ENCODE measurements around the gene SOBP. TPM values are rescaled to one million over a fixed set of nuclear protein-coding genes. Genes with fewer than 3 reads are reported as not detected.

SOBP gene
- total RNA-seq, 1 experiment from 2014 or later = 0.22 TPM

GRCh38 chr6:107587451-107587850, 97.5 kb downstream of the SOBP start:
- H3K4me2 ChIP-seq = no peak overlapping the region
- DNase-seq = no peak
- POLR2A ChIA-PET (ENCODE audit: unreplicated experiment) = interaction anchor here (0.6 kb wide), 1 partner anchor 124 kb away, joined by 9 read pairs; no protein-coding TSS in a partner anchor
- CTCF ChIA-PET = no interaction called here
- H3K79me2 ChIP-seq (ENCODE audit: low read depth) = no peaks in the 10 kb centered on the region
- intact Hi-C loops (cut with micrococcal nuclease; ENCODE audit: unreplicated experiment) = no loop called here
- 0 out of 2 replicates have a peak, but pooled peaks cover 4% of the 10 kb centered on the region for H3K9me2 ChIP-seq (ENCODE audit: insufficient read depth)
- TF ChIP-seq EZH2 (IDR thresholded peaks at IDR 0.05; ENCODE audit: low read depth) = no peak
- TF ChIP-seq, protein P1, sequence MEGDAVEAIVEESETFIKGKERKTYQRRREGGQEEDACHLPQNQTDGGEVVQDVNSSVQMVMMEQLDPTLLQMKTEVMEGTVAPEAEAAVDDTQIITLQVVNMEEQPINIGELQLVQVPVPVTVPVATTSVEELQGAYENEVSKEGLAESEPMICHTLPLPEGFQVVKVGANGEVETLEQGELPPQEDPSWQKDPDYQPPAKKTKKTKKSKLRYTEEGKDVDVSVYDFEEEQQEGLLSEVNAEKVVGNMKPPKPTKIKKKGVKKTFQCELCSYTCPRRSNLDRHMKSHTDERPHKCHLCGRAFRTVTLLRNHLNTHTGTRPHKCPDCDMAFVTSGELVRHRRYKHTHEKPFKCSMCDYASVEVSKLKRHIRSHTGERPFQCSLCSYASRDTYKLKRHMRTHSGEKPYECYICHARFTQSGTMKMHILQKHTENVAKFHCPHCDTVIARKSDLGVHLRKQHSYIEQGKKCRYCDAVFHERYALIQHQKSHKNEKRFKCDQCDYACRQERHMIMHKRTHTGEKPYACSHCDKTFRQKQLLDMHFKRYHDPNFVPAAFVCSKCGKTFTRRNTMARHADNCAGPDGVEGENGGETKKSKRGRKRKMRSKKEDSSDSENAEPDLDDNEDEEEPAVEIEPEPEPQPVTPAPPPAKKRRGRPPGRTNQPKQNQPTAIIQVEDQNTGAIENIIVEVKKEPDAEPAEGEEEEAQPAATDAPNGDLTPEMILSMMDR (conservative IDR thresholded peaks at IDR 0.05) = no peak
- no peaks in the 10 kb centered on the region for H4K20me1 ChIP-seq (ENCODE audit: insufficient read depth)
- H3K36me3 ChIP-seq (ENCODE audit: low read depth) = no peaks in the 10 kb centered on the region
- no peak overlapping the region for H2AFZ ChIP-seq
- no peak overlapping the region for H3K4me3 ChIP-seq
- H3K4me1 ChIP-seq (replicated peaks; ENCODE audit: insufficient read depth) = no peaks in the 10 kb centered on the region
- no peaks in the 10 kb centered on the region for H3K9me3 ChIP-seq (ENCODE audit: insufficient read depth, low read depth)
- no peaks in the 10 kb centered on the region for H3K27me3 ChIP-seq (ENCODE audit: insufficient read depth, low read depth)
- H3F3A ChIP-seq (ENCODE audit: insufficient read depth, low read depth) = no peaks in the 10 kb centered on the region
- H3K27ac ChIP-seq = no peak overlapping the region
- BruUV-seq (replicated peaks) = no TSS peak

DNA sequence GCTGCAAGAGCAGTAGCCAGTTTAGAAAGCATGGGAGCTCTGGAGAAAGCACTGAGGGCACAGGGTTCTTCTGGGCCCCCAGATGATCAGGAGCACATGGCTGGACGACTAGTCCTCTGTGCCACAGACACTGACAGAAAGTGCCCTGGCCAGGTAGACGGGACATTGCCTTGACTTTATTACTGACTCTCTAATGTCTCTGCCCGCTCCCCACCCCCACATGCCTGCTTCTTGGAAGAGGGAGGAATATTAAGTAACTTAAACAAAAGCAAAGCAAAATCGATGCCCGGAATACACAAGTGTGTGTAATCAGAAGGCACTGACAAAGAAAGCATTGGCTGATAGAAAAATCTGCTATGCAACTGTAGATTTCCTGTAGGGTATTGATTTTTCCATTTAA, 99.3 kb downstream of the SOBP start:
- Histone ChIP-seq H3K27me3 (ENCODE audit: insufficient read depth, low read depth) (no peaks in the 10 kb centered on the region), H3K79me2 (ENCODE audit: low read depth) (no peaks in the 10 kb centered on the region), H3K4me3 (no peak overlapping the region), H3K9me3 (ENCODE audit: insufficient read depth, low read depth) (no peaks in the 10 kb centered on the region), H3K4me2 (no peak overlapping the region), H3F3A (ENCODE audit: insufficient read depth, low read depth) (no peaks in the 10 kb centered on the region), H4K20me1 (ENCODE audit: insufficient read depth) (no peaks in the 10 kb centered on the region), H3K27ac (no peak overlapping the region), H3K4me1 (replicated peaks; ENCODE audit: insufficient read depth) (no peaks in the 10 kb centered on the region), H3K36me3 (ENCODE audit: low read depth) (no peaks in the 10 kb centered on the region), H3K9me2 (ENCODE audit: insufficient read depth) (no peaks in the 10 kb centered on the region), H2AFZ (no peak overlapping the region)
- BruUV-seq (replicated peaks) = no TSS peak
- POLR2A ChIA-PET (ENCODE audit: unreplicated experiment) = no interaction called here
- DNase-seq = no peak
- CTCF ChIA-PET = no interaction called here
- intact Hi-C loops (cut with micrococcal nuclease; ENCODE audit: unreplicated experiment) = no loop called here
- TF ChIP-seq EZH2 (IDR thresholded peaks at IDR 0.05; ENCODE audit: low read depth) = no peak
- TF ChIP-seq, protein P1 (conservative IDR thresholded peaks at IDR 0.05) = no peak

DNA sequence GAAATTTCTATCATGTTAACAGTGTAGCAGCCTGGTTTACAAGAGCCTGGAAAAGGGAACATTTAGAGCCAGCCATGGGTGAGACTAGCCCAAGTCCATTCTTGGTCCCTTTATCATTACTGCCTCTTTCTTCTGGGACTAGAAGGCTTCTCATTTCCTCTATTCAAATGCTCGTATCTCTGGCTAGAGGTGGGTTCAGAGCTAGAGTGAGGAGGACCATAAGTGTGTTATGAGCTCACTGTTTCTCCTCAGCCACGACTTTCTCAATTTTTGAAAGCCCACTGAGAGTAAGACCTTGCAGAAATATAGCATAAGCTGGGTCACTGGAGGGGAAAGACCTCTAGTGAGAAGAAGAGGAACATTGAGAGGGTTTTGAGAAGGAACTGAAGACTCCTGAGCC, 100.0 kb downstream of the SOBP start:
- no peak for TF ChIP-seq EZH2 (IDR thresholded peaks at IDR 0.05; ENCODE audit: low read depth)
- TF ChIP-seq, protein P1 (conservative IDR thresholded peaks at IDR 0.05) = no peak
- no peaks in the 10 kb centered on the region for H3K27me3 ChIP-seq (ENCODE audit: insufficient read depth, low read depth)
- H3K4me2 ChIP-seq = no peak overlapping the region
- CTCF ChIA-PET = no interaction called here
- no peaks in the 10 kb centered on the region for H3K79me2 ChIP-seq (ENCODE audit: low read depth)
- no peak overlapping the region for H2AFZ ChIP-seq
- no peak for DNase-seq
- no peaks in the 10 kb centered on the region for H3K9me3 ChIP-seq (ENCODE audit: insufficient read depth, low read depth)
- intact Hi-C loops (cut with micrococcal nuclease; ENCODE audit: unreplicated experiment) = no loop called here
- no TSS peak for BruUV-seq (replicated peaks)
- H3F3A ChIP-seq (ENCODE audit: insufficient read depth, low read depth) = no peaks in the 10 kb centered on the region
- H3K9me2 ChIP-seq (ENCODE audit: insufficient read depth) = no peaks in the 10 kb centered on the region
- no peak overlapping the region for H3K27ac ChIP-seq
- no peaks in the 10 kb centered on the region for H3K4me1 ChIP-seq (replicated peaks; ENCODE audit: insufficient read depth)
- POLR2A ChIA-PET (ENCODE audit: unreplicated experiment) = interaction anchor here (0.7 kb wide), 1 partner anchor 76 kb away, joined by 4 read pairs; no protein-coding TSS in a partner anchor
- H3K4me3 ChIP-seq = no peak overlapping the region
- no peaks in the 10 kb centered on the region for H3K36me3 ChIP-seq (ENCODE audit: low read depth)
- H4K20me1 ChIP-seq (ENCODE audit: insufficient read depth) = no peaks in the 10 kb centered on the region

Data from PC-9 (cell line).